H1 (cell line): Measurements from ENCODE around the gene NRN1L. TPM values are rescaled to one million over a fixed set of nuclear protein-coding genes. Genes with fewer than 3 reads are reported as not detected.

Source experiments
- CTCF ChIA-PET: fragments of 300-600 bp; sonication (Branson Sonifier 250); formaldehyde crosslinking; loops from one replicate; lab custom pipeline; 2021; ENCODE audit not compliant: partially characterized antibody; lab: Charles Lee
- POLR2A ChIA-PET: fragments of 300-600 bp; sonication (Branson Sonifier 250); formaldehyde crosslinking; loops from one replicate; lab custom pipeline; 2021; ENCODE audit warnings: inconsistent platforms; ENCODE audit not compliant: partially characterized antibody; lab: Charles Lee
- DNase-seq, 2 experiments: peaks; one replicate each; pipeline versions ENCODE4 v3.0.0 to v3.0.0-alpha.2; 2010 to 2022; ENCODE audit warnings: low spot score in 2 of 2, low read depth in 1 of 2, mixed read lengths in 1 of 2
- FAIRE-seq: peaks from 2 replicates; lab custom pipeline; 2011; peaks lifted over from hg19 to GRCh38; lab: Jason Lieb, UNC
- H2AFZ ChIP-seq: 2 replicates; pipeline ENCODE4 v1.8.1; 2012; ENCODE audit warnings: low read length, inconsistent platforms
- H2AK5ac ChIP-seq: 2 replicates; pipeline ENCODE4 v1.6.1; 2013; ENCODE audit warnings: low read depth, low read length
- H2BK120ac ChIP-seq: replicated peaks from 2 replicates; pipeline ENCODE3; 2013; ENCODE audit warnings: low read depth, low read length, inconsistent platforms
- H2BK12ac ChIP-seq: 2 replicates; pipeline ENCODE4 v1.6.1; 2013; ENCODE audit warnings: low read depth, low read length
- H2BK15ac ChIP-seq: 2 replicates; pipeline ENCODE4 v1.6.1; 2013; ENCODE audit warnings: low read length
- H2BK20ac ChIP-seq: 2 replicates; pipeline ENCODE4 v1.6.1; 2013; ENCODE audit warnings: low read length
- H2BK5ac ChIP-seq: 2 replicates; pipeline ENCODE4 v1.6.1; 2013; ENCODE audit warnings: low read depth, low read length
- H3K14ac ChIP-seq: 2 replicates; pipeline ENCODE4 v1.6.1; 2013; ENCODE audit warnings: inconsistent platforms; ENCODE audit not compliant: insufficient read length
- H3K18ac ChIP-seq: 2 replicates; pipeline ENCODE4 v1.6.1; 2013; ENCODE audit warnings: low read length; ENCODE audit errors: extremely low read depth
- H3K23ac ChIP-seq: 2 replicates; pipeline ENCODE4 v1.6.1; 2013; ENCODE audit warnings: inconsistent platforms; ENCODE audit not compliant: insufficient read length
- H3K23me2 ChIP-seq: 2 replicates; pipeline ENCODE4 v1.6.1; 2013; ENCODE audit warnings: low read depth, low read length
- H3K27ac ChIP-seq: 2 replicates; pipeline ENCODE4 v1.6.1; 2011; ENCODE audit warnings: low read depth, low read length, inconsistent platforms
- H3K27me3 ChIP-seq, 4 experiments: replicated peaks in 1 of 4; 1 replicate in 1 of 4; 2 replicates in 3 of 4; pipeline versions ENCODE4 v1.6.1 to v1.8.1; 2011 to 2013; ENCODE audit warnings: low read length in 3 of 4, mild to moderate bottlenecking in 3 of 4, inconsistent platforms in 2 of 4, mixed read lengths in 2 of 4, moderate library complexity in 1 of 4; ENCODE audit not compliant: control insufficient read depth in 3 of 4, insufficient read depth in 3 of 4; ENCODE audit errors: extremely low read depth in 1 of 4
- H3K36me3 ChIP-seq, 4 experiments: 2 replicates each; pipeline versions ENCODE4 v1.6.1 to v1.8.1; 2011 to 2013; ENCODE audit warnings: mild to moderate bottlenecking in 4 of 4, low read length in 3 of 4, moderate library complexity in 2 of 4, control low read depth in 1 of 4, inconsistent platforms in 1 of 4; ENCODE audit not compliant: insufficient read depth in 4 of 4, control insufficient read depth in 2 of 4
- H3K4ac ChIP-seq: replicated peaks from 2 replicates; pipeline ENCODE3; 2013; ENCODE audit warnings: low read length, low read depth, mixed read lengths, inconsistent platforms; ENCODE audit not compliant: insufficient read length
- H3K4me1 ChIP-seq, 4 experiments: replicated peaks in 1 of 4; 1 replicate in 1 of 4; 2 replicates in 3 of 4; pipeline versions ENCODE4 v1.6.1 to v1.8.1; 2011 to 2013; ENCODE audit warnings: low read length in 3 of 4, inconsistent platforms in 2 of 4, mixed read lengths in 1 of 4; ENCODE audit not compliant: insufficient read depth in 4 of 4, control insufficient read depth in 3 of 4
- H3K4me2 ChIP-seq, 2 experiments: 2 replicates each; pipeline versions ENCODE4 v1.6.1 to v1.8.1; 2011 to 2013; ENCODE audit warnings: low read depth in 2 of 2, low read length in 2 of 2, control low read depth in 1 of 2, inconsistent platforms in 1 of 2, mild to moderate bottlenecking in 1 of 2; ENCODE audit not compliant: insufficient read depth in 1 of 2
- H3K4me3 ChIP-seq, 4 experiments: fragments of 200-600, 300-600 bp in 1 of 4; sonication (generic), shearing (Covaris generic), sonication (Bioruptor Twin) in 1 of 4; 2 replicates each; pipeline versions ENCODE4 v1.5.1 to v1.8.1; 2011 to 2016; ENCODE audit warnings: low read length in 4 of 4, low read depth in 3 of 4, control low read depth in 2 of 4, inconsistent platforms in 2 of 4, mild to moderate bottlenecking in 2 of 4, mixed read lengths in 1 of 4, moderate library complexity in 1 of 4; ENCODE audit not compliant: insufficient read depth in 2 of 4; ENCODE audit errors: extremely low read depth in 1 of 4
- H3K56ac ChIP-seq: replicated peaks from 2 replicates; pipeline ENCODE3; 2013; ENCODE audit warnings: low read depth, mild to moderate bottlenecking, mixed read lengths, low read length, inconsistent platforms; ENCODE audit not compliant: insufficient read length
- H3K79me1 ChIP-seq: 2 replicates; pipeline ENCODE4 v1.6.1; 2013; ENCODE audit warnings: low read depth, low read length, control low read depth
- H3K79me2 ChIP-seq, 2 experiments: 2 replicates each; pipeline versions ENCODE4 v1.6.1 to v1.8.1; 2012 to 2013; ENCODE audit warnings: low read length in 2 of 2, mild to moderate bottlenecking in 2 of 2, inconsistent platforms in 1 of 2; ENCODE audit not compliant: insufficient read depth in 2 of 2, control insufficient read depth in 1 of 2
- H3K9ac ChIP-seq, 4 experiments: replicated peaks in 1 of 4; 1 replicate in 1 of 4; 2 replicates in 3 of 4; pipeline versions ENCODE4 v1.6.1 to v1.8.1; 2011 to 2013; ENCODE audit warnings: low read depth in 3 of 4, low read length in 3 of 4, control low read depth in 2 of 4, mild to moderate bottlenecking in 2 of 4, moderate library complexity in 2 of 4, inconsistent platforms in 1 of 4; ENCODE audit errors: extremely low read depth in 1 of 4
- H3K9me3 ChIP-seq, 2 experiments: 2 replicates each; pipeline versions ENCODE4 v1.6.1 to v1.8.1; 2012 to 2013; ENCODE audit warnings: mild to moderate bottlenecking in 2 of 2, moderate library complexity in 2 of 2, control low read depth in 1 of 2, inconsistent platforms in 1 of 2, low read depth in 1 of 2, low read length in 1 of 2, mixed read lengths in 1 of 2; ENCODE audit not compliant: insufficient read depth in 2 of 2
- H4K20me1 ChIP-seq, 2 experiments: replicated peaks in 1 of 2; 2 replicates each; pipeline versions ENCODE3 to v1.8.1; 2011 to 2013; ENCODE audit warnings: inconsistent platforms in 2 of 2, low read length in 2 of 2, mild to moderate bottlenecking in 1 of 2; ENCODE audit not compliant: insufficient read depth in 2 of 2, control insufficient read depth in 1 of 2
- H4K5ac ChIP-seq: 2 replicates; pipeline ENCODE4 v1.6.1; 2013; ENCODE audit warnings: low read length, low read depth, mixed read lengths, inconsistent platforms; ENCODE audit not compliant: insufficient read length
- H4K8ac ChIP-seq: 2 replicates; pipeline ENCODE4 v1.8.0; 2013; ENCODE audit warnings: mild to moderate bottlenecking, moderate library complexity, low read length, inconsistent platforms; ENCODE audit not compliant: insufficient read depth; ENCODE audit errors: extremely low read depth
- H4K91ac ChIP-seq: replicated peaks from 2 replicates; pipeline ENCODE3; 2013; ENCODE audit warnings: low read length, mixed read lengths, inconsistent platforms; ENCODE audit not compliant: insufficient read length
- ATF2 ChIP-seq: IDR thresholded peaks from 2 replicates; pipeline ENCODE4 v1.6.1; 2012; ENCODE audit warnings: low read length, inconsistent platforms
- EGR1 ChIP-seq: IDR thresholded peaks from 2 replicates; pipeline ENCODE4 v1.6.1; 2011; ENCODE audit warnings: low read depth, low read length, borderline replicate concordance
- GTF2F1 ChIP-seq: IDR thresholded peaks from 2 replicates; pipeline ENCODE4 v1.6.1; 2012; ENCODE audit warnings: low read depth, low read length, improper control_type of control experiment, borderline replicate concordance
- POU5F1 ChIP-seq: IDR thresholded peaks from 2 replicates; pipeline ENCODE4 v1.6.1; 2011; ENCODE audit warnings: low read depth, mild to moderate bottlenecking, low read length, moderate library complexity
- ZNF274 ChIP-seq: IDR thresholded peaks from 2 replicates; pipeline ENCODE4 v1.7.0; 2012; ENCODE audit warnings: low read length, borderline replicate concordance; ENCODE audit errors: extremely low read depth
- whole genome bisulfite sequencing, 2 experiments: shearing (Covaris generic) in 1 of 2; methylation state at CpG; one replicate each; pipeline versions ENCODE4 v1.1.6 to v1.1.7; 2013 to 2015; ENCODE audit warnings: low lambda C conversion rate in 2 of 2, mixed read lengths in 2 of 2, inconsistent platforms in 1 of 2, low coverage in 1 of 2, missing lambda C conversion rate in 1 of 2; ENCODE audit not compliant: insufficient replicate concordance in 2 of 2, insufficient coverage in 1 of 2, insufficient read length in 1 of 2; ENCODE audit errors: extremely low coverage in 1 of 2, missing lambda C conversion rate in 1 of 2; 5-methylcytosine and 5-hydroxymethylcytosine counted together
- polyA plus RNA-seq, 7 experiments: library from polyadenylated mRNA; depleted of rRNA in 3 of 7; stranded (reverse) in 5 of 7; unstranded in 2 of 7; fragments of >200 nt in 5 of 7; fragments of 200-250 nt in 2 of 7; gene quantifications; 1 replicate in 5 of 7; 2 replicates in 1 of 7; 4 replicates in 1 of 7; pipeline versions ENCODE4 v1.2.1 to v1.2.3, GENCODE V29; 2011 to 2013; ENCODE audit warnings: missing spikeins in 2 of 7, mixed read lengths in 2 of 7
- total RNA-seq: library from RNA; stranded (reverse); fragmentation: NEBNext Ultra II Directional; extraction: Animal tissue kit (Norgen Biotek cat#: 25700); gene quantifications from 2 replicates; pipeline ENCODE4 v1.2.1, GENCODE V29; 2021

Gene NRN1L
- total and polyA plus RNA-seq, 2 of the 8 experiments (the other 6 are each of a cell fraction or from before 2014, with no cell fraction given) = 4.1 to 35.2 TPM

- H3K27ac ChIP-seq = peak overlapping the region; percentile 97; the same call in 1 of the 2 replicates
- no peak overlapping the region for H2BK120ac ChIP-seq
- ChIA-PET CTCF (interaction anchor here (0.5 to 10.2 kb wide), 16 partner anchors 9 to 176 kb away, joined by 3 to 123 read pairs (median 4); partner anchors contain the start of genes C16orf86 and ENKD1), POLR2A (interaction anchor here (0.7 to 11.7 kb wide), 8 partner anchors 9 to 123 kb away, joined by 3 to 100 read pairs (median 3); partner anchors contain the start of gene GFOD2)
- peak overlapping the region; percentile 89 for H4K5ac ChIP-seq
- DNase-seq (peak in 1 of 2 experiments; percentile 73), FAIRE-seq (no peak)
- H3K56ac ChIP-seq = peak overlapping the region; percentile 78
- peaks cover 3 to 33% of the 10 kb centered on the region in 2 experiments for H3K79me2 ChIP-seq
- 3% methylated on average over 66 of the region's 67 CpGs; no CpG with 5 or more reads in 1 of the 2 experiments for WGBS, 2 experiments
- H2BK12ac ChIP-seq = peak overlapping the region; percentile 87; the same call in 1 of the 2 replicates
- peak overlapping the region; percentile 94 for H2BK5ac ChIP-seq
- H3K23ac ChIP-seq = no peak overlapping the region
- H3K4me2 ChIP-seq = peak overlapping the region; percentile 91 to 94
- H4K91ac ChIP-seq = peak overlapping the region; percentile 75
- H4K8ac ChIP-seq = peak overlapping the region; percentile 98
- peaks cover 14 to 17% of the 10 kb centered on the region in 2 experiments for H4K20me1 ChIP-seq
- peak overlapping the region; percentile 97; the same call in 1 of the 2 replicates for H2BK15ac ChIP-seq
- H3K18ac ChIP-seq = peak overlapping the region; percentile 94
- H3K9ac ChIP-seq = peak overlapping the region; percentile 35 to 89 (median 80)
- H3K4me1 ChIP-seq = peaks cover 8 to 32% (median 17%) of the 10 kb centered on the region in 4 experiments
- H3K9me3 ChIP-seq = no peaks in the 10 kb centered on the region
- H3K36me3 ChIP-seq = no peaks in the 10 kb centered on the region
- peak overlapping the region; percentile 84 to 97 (median 95) for H3K4me3 ChIP-seq
- no peak overlapping the region for H2AK5ac ChIP-seq
- no peaks in the 10 kb centered on the region for H3K27me3 ChIP-seq
- no peak overlapping the region for H2BK20ac ChIP-seq
- peaks cover 18% of the 10 kb centered on the region for H3K23me2 ChIP-seq
- H3K14ac ChIP-seq = no peak overlapping the region
- peaks cover 10% of the 10 kb centered on the region for H3K79me1 ChIP-seq
- no peak overlapping the region for H3K4ac ChIP-seq
- H2AFZ ChIP-seq = peak overlapping the region; percentile 86; the same call in 1 of the 2 replicates
- TF ChIP-seq EGR1 (no peak), ATF2 (no peak), ZNF274 (no peak), POU5F1 (no peak), GTF2F1 (no peak)
These were observed 42.0 kb upstream of the NRN1L start for GRCh38 chr16:67842509-67843342.
